Right renal pelvis (tissue), 4 donors: ENCODE measurements around the gene LIMA1. TPM values are rescaled to one million over a fixed set of nuclear protein-coding genes. Genes with fewer than 3 reads are reported as not detected.
"Not testable (repeated sequence)": the region's sequence is repeated elsewhere in the genome, so short reads cannot be mapped to it uniquely, and the experiment has no call there.

Experiments
- DNase-seq, 4 donors: peaks; one replicate each; pipeline ENCODE4 v3.0.0-alpha.2; 2013; ENCODE audit warnings: low read depth in 4 of 4, low spot score in 3 of 4, missing footprints in 1 of 4
- polyA plus RNA-seq, 4 donors: library from polyadenylated mRNA; unstranded; fragments of 120-200 nt; gene quantifications; one replicate each; pipeline ENCODE4 v1.2.1, GENCODE V29; 2013; ENCODE audit not compliant: insufficient read length in 4 of 4

LIMA1 gene
- polyA plus RNA-seq, 4 donors, result 77.5 to 107 (median 93.1) TPM

- no peak for DNase-seq
Observed at GRCh38 chr12:50249464-50250182, 33.7 kb downstream of the LIMA1 start.

- DNase-seq, result no peak
Observed at GRCh38 chr12:50248883-50249282, 34.4 kb downstream of the LIMA1 start.

GRCh38 chr12:50248411-50248810 is 34.9 kb downstream of the LIMA1 start:
- no peak for DNase-seq

- DNase-seq, result not testable (repeated sequence)
Observed at GRCh38 chr12:50247665-50248064, 35.7 kb downstream of the LIMA1 start.

GRCh38 chr12:50246873-50247612 is 36.3 kb downstream of the LIMA1 start:
- DNase-seq, result no peak

GRCh38 chr12:50246197-50246865 is 37.0 kb downstream of the LIMA1 start:
- no peak for DNase-seq

GRCh38 chr12:50243507-50243906 is 39.8 kb downstream of the LIMA1 start:
- DNase-seq, result no peak

GRCh38 chr12:50242751-50243191 is 40.5 kb downstream of the LIMA1 start:
- no peak for DNase-seq

GRCh38 chr12:50241178-50241577 is 42.1 kb downstream of the LIMA1 start:
- no peak for DNase-seq

GRCh38 chr12:50240792-50241114 is 42.6 kb downstream of the LIMA1 start:
- no peak for DNase-seq

- no peak for DNase-seq
Observed at GRCh38 chr12:50240096-50240791, 43.1 kb downstream of the LIMA1 start.

GRCh38 chr12:50239355-50239891 is 43.9 kb downstream of the LIMA1 start:
- DNase-seq, result no peak

GRCh38 chr12:50234347-50234746 is 49.0 kb downstream of the LIMA1 start:
- DNase-seq, result no peak

- DNase-seq, result no peak
Observed at GRCh38 chr12:50232771-50233209, 50.5 kb downstream of the LIMA1 start.

- DNase-seq, result no peak
Observed at GRCh38 chr12:50232206-50232605, 51.1 kb downstream of the LIMA1 start.

- no peak for DNase-seq
Observed at GRCh38 chr12:50231346-50231745, 52.0 kb downstream of the LIMA1 start.

GRCh38 chr12:50230217-50230616 is 53.1 kb downstream of the LIMA1 start:
- no peak for DNase-seq

- DNase-seq, result no peak
Observed at GRCh38 chr12:50224026-50224692, 59.2 kb downstream of the LIMA1 start.

GRCh38 chr12:50222275-50222783 is 61.0 kb downstream of the LIMA1 start:
- DNase-seq, result peak in 3 of 4 donors; percentile 70 to 80 (median 76)
